ENCODE data around the gene VPS41.
"Not testable (repeated sequence)": the region's sequence is repeated elsewhere in the genome, so short reads cannot be mapped to it uniquely, and the experiment has no call there.

VPS41 gene

GRCh38 chr7:38855386-38855785 is 53.6 kb downstream of the VPS41 start:
- no peak for DNase-seq (ENCODE audit: low read depth in 2 of 2)

GRCh38 chr7:38854947-38855346 is 54.0 kb downstream of the VPS41 start:
- DNase-seq (ENCODE audit: low read depth in 2 of 2), result not testable (repeated sequence)

DNA sequence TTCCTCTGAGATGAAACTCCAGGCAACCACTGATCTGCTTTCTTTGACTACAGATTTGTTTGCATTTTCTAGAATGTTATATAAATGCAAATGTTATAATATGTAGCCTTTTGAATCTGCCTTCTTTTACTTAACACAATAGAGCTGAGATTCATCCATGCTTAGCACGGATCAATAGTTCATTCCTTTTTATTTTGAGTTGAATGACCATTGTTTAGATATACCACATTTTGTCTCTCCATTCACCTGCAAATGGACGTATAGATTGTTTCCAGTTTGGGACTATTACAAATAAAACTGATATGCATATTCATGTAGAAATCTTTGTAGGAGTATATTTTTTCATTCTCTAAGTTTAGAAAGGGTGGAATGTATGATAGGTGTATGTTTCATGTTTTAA is 57.7 kb downstream of the VPS41 start:
- DNase-seq (ENCODE audit: low read depth in 2 of 2), result no peak

DNA sequence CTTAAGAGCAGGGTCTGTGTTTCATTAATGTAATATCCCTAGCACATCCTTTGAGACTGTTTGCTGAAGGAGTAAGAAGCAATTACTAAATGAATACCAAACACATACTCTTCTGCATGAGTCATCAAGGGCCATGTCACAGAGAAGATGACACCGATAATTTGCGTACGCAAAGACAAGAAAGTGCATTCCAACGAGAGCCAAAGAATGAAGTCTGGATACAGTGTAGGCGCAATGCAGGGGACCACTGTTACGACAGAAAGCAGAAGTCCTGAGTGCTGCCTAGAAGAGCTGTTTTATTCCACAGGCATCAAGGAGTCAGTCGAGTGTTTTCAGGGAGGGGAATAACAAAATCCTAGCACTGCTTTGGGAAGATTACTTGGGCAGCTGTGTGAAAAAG is 62.7 kb downstream of the VPS41 start:
- peak; percentile 72 to 77 for DNase-seq (ENCODE audit: low read depth in 2 of 2)

GRCh38 chr7:38844952-38845563 is 63.9 kb downstream of the VPS41 start:
- no peak for DNase-seq (ENCODE audit: low read depth in 2 of 2)

- DNase-seq (ENCODE audit: low read depth in 2 of 2), result no peak
Measured at GRCh38 chr7:38842746-38843145, 66.2 kb downstream of the VPS41 start.

GRCh38 chr7:38840736-38841460 is 68.1 kb downstream of the VPS41 start:
- DNase-seq (ENCODE audit: low read depth in 2 of 2), result peak; percentile 58 to 67

- no peak for DNase-seq (ENCODE audit: low read depth in 2 of 2)
Measured at GRCh38 chr7:38839851-38840250, 69.1 kb downstream of the VPS41 start.

DNA sequence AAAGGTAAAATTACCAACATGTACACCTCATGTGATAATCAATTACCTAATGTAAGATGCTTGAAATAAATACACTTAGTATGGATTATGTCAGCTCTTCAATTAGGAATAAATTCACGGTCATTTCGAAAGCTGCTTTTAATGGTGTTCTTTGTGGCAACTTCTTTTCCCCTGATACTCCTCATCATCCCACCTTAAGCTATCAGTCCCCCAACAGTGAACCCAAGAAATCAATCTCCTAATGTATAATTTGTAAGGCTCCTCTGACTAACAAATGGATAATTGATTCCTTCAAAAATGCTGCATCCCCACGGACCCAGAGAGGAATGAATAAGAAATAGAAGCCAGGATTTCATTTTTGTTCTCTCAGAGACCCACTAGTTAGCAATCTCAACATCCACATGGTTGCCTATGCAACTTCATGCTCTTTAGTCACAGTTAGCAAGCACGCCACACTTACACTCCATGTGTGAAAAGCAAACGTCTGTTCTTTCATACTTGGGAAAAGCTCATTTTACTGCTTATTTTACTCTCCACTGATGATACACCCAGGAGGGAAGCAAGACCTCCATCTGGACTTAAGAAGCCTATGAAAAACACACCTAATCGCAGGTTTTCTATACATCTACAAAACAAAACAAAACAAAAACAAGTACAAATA is 70.1 kb downstream of the VPS41 start:
- no peak for DNase-seq (ENCODE audit: low read depth in 2 of 2)

- DNase-seq (ENCODE audit: low read depth in 2 of 2), result no peak
Measured at GRCh38 chr7:38834357-38834756, 74.6 kb downstream of the VPS41 start.

DNA sequence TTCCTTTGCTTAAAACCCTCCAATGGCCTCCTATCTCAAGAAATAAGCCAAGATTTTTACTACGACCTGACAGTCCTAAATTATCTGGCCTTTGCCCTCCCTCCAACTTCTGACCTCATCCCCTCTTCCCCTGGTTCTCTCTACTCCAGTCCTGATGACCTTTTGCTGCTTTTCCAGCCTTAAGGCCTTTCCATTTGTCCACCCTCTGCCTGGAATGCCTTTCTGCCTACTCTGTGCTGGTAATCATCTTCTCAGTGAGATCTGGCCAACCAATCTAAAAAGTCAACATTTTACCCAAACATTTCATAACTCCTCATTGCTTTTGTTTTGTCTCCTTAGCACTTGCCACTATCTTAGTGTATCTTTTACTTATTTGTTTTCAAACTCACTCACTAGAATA is 75.7 kb downstream of the VPS41 start:
- DNase-seq (ENCODE audit: low read depth in 2 of 2), result no peak

GRCh38 chr7:38831259-38831996 is 77.6 kb downstream of the VPS41 start:
- DNase-seq (ENCODE audit: low read depth in 2 of 2), result no peak

DNA sequence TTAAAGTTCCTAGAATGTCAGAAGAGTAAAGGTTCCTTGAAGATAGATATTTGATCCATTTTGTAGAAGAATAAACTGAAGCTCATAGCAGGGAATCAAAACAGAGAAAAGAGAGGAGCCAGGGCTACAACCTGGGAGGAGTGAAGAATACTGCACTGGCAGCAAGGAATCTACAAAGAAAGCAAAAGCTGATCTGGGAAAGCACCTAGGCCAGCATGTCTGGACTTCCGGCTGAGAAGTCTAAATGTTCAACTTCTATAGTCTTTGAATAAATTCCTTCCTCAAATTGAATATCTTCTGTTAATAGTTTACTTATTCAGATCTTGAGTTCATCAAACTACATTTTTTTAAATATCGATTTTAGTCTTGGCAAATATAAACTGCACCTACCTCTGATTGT is 78.2 kb downstream of the VPS41 start:
- DNase-seq (ENCODE audit: low read depth in 2 of 2), result no peak

DNA sequence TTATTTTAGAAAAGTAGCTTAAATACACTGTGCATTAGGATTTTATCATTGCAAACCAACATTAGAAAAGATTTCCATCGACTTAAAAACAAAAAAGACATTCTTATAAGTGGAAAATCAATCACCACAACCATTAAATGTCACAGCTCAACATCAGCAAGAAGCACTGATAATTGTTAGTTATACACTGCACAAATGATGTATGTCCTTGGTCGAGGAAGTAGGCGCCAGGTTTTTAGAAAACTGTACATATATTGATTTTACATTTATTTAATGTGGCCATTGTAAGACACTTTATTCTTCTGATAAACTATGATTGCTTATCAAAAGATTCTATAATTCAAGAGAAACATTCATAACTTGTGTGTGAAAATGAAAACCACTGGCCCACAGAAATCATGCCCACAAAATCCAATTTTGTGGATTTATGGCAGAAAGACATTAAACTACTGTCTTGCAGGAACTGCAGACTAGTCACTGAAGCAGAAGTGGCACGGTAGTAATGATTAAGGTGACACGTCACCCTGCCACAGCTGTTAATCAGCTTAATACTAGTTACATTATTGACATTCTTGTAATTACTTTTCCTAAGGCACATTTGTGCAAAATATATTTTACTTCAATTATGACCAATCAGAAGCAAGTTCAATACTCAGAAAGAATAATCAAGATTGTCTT is 79.4 kb downstream of the VPS41 start:
- no peak for DNase-seq (ENCODE audit: low read depth in 2 of 2)

DNA sequence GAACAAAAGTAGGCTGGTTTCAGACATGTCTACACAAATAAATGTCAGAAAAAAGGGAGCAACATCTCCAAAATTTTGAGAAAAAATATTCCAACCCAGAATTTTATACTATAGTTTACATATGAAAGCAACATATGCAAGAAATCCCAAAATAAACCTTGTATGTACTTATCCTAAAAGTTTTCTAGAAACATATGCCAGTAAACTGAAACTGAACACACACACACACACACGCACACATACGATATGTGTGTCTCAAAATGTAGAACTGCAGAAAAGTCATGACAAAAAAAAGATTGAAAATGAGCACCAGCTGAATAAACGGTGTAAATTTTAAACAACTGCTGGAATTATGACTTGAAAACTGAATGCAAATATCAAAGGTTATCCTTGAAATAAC is 81.0 kb downstream of the VPS41 start:
- DNase-seq (ENCODE audit: low read depth in 2 of 2), result no peak

DNA sequence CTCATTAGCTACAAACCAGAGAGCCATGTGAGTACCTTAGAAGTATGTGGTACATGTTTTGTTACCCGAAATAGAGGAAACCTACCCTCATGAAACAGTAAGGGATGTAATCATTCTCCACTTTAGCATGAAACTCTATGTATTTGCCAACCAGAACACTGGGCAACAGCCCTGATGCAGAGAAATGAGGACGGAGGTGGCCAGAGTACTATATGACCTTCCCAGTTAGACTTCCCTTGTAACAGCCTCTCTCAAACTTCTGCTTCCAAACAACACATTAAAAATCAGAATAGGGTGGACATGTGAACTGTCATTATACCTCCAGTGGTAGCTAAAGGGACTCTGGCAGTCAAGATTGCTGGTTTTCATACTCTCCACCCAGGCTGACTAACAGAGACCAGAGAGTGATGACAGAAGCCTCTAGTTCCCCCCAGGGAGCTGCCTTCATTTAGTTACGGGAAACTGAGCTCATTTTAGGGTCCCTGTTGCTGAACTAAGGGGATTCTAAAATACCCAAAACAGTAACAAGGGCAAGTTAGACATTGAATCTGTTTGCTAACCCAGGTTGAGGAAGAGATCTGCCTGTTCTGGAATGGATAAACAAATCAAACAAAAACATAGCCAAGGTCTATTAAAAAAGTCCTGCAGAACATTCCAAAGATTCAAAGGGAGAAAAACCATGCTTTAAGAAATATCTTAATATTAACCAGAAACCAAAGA is 83.1 kb downstream of the VPS41 start:
- DNase-seq (ENCODE audit: low read depth in 2 of 2), result no peak

DNA sequence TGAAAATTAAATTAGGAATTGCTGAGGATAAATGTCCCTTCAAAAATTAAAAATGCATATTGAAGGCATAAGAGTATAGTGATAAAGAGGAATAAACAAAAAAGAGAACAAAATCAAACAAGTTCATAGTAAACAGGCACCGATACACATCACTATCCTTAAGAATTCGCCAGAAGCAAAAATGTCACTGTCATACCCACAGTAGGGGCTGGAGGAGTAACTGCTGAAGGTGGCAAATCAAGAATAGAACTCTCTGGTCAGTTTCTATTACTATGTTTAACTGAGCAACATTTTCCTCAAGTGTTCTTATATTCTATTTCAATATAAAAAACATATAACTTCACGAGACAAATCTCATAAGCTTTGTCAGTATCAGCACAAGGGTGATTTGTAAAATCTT is 84.0 kb downstream of the VPS41 start:
- DNase-seq (ENCODE audit: low read depth in 2 of 2), result no peak

DNA sequence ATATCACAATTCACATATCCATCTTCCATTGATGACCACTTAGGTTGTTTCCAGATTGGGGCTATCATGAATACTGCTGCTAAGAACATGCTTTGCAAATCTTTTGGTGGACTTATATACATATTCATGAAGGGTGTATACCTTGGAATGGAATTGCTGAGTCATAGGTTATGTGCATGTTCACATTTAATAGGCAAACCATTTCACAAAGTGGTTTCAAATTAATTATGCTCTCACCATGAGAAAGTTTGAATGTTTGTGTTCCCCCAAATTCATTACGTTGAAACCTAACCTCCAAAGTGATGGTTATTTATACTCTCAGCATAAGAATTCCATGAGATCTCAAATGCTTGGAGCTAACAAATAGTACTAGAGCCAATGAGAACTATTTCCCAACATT is 86.4 kb downstream of the VPS41 start:
- no peak for DNase-seq (ENCODE audit: low read depth in 2 of 2)

- no peak for DNase-seq (ENCODE audit: low read depth in 2 of 2)
Measured at GRCh38 chr7:38820571-38820970, 88.4 kb downstream of the VPS41 start.

DNA sequence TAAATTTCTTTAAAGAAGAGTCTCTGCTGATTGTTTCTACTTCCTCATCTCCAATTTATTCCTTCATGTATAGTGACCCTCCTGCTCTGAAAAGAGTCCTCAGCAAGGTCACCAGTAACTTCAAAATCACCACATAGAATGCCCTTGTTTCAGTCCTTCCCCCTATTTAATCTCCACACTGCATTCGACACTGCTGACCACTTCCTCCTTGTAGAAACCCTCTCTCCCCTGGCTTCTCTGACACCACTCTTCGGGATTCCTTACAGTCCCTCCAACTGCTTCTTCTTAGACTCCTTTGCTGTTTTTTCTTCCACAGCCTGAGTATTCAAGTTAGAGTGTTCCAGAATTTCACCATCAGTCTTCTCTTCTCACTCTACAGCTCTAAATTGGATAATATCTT is 89.5 kb downstream of the VPS41 start:
- no peak for DNase-seq (ENCODE audit: low read depth in 2 of 2)

GRCh38 chr7:38817526-38817925 is 91.5 kb downstream of the VPS41 start:
- DNase-seq (ENCODE audit: low read depth in 2 of 2), result no peak

Measured in fibroblast of skin of left quadriceps (primary cell).